GM13977 (cell line): ENCODE measurements around the gene FOCAD.
"Not testable (repeated sequence)": the region's sequence is repeated elsewhere in the genome, so short reads cannot be mapped to it uniquely, and the experiment has no call there.

Experiments
- DNase-seq: peaks from one replicate; pipeline ENCODE4 v3.0.0; 2012; ENCODE audit warnings: low spot score
- CTCF ChIP-seq: IDR thresholded peaks from 2 replicates; pipeline ENCODE4 v1.5.1; 2012; ENCODE audit warnings: mild to moderate bottlenecking, control low read depth; ENCODE audit not compliant: insufficient read depth; ENCODE audit errors: extremely low read depth, missing control alignments
- in situ Hi-C: fragments of 300-500 bp; cut with MboI; formaldehyde crosslinking; loops from one replicate; pipeline ENCODE4 v1.12.0; 2022; ENCODE audit warnings: low sequenced_read_pairs, low pct_unique_long_range_greater_than_20kb, mixed read lengths, inconsistent platforms; ENCODE audit not compliant: unreplicated experiment

Gene FOCAD

GRCh38 chr9:20671635-20672034 is 12.4 kb upstream of the FOCAD start:
- in situ Hi-C loops, result no loop called here
- no peak for TF ChIP-seq CTCF
- no peak for DNase-seq

GRCh38 chr9:20673537-20673936 is 10.5 kb upstream of the FOCAD start:
- DNase-seq, in situ Hi-C loops: not testable (repeated sequence)

GRCh38 chr9:20681467-20681866 is 2.6 kb upstream of the FOCAD start:
- no peak for TF ChIP-seq CTCF
- DNase-seq, result no peak
- in situ Hi-C loops, result no loop called here

- DNase-seq, result no peak
- in situ Hi-C loops, result no loop called here
- TF ChIP-seq CTCF, result no peak
These were observed 566 bp upstream of the FOCAD start for GRCh38 chr9:20683351-20684034.

GRCh38 chr9:20684875-20685696 is 1.0 kb downstream of the FOCAD start:
- TF ChIP-seq CTCF, result no peak
- in situ Hi-C loops, result no loop called here
- DNase-seq, result peak; percentile 21

- in situ Hi-C loops, result no loop called here
- TF ChIP-seq CTCF, result no peak
These were observed 1.7 kb downstream of the FOCAD start for GRCh38 chr9:20685769-20686168.

GRCh38 chr9:20689833-20690232 is 5.8 kb downstream of the FOCAD start:
- in situ Hi-C loops, result no loop called here
- DNase-seq, result no peak
- no peak for TF ChIP-seq CTCF

More at GRCh38 chr9:20685769-20686168, 1.7 kb downstream of the FOCAD start:
- DNase-seq, result no peak
